ENCODE results near the gene CDKAL1. TPM values are rescaled to one million over a fixed set of nuclear protein-coding genes. Genes with fewer than 3 reads are reported as not detected.
"Not testable (repeated sequence)": the region's sequence is repeated elsewhere in the genome, so short reads cannot be mapped to it uniquely, and the experiment has no call there.

The CDKAL1 gene
- total RNA-seq, 1 experiment from 2014 or later, result 11.8 TPM

DNA sequence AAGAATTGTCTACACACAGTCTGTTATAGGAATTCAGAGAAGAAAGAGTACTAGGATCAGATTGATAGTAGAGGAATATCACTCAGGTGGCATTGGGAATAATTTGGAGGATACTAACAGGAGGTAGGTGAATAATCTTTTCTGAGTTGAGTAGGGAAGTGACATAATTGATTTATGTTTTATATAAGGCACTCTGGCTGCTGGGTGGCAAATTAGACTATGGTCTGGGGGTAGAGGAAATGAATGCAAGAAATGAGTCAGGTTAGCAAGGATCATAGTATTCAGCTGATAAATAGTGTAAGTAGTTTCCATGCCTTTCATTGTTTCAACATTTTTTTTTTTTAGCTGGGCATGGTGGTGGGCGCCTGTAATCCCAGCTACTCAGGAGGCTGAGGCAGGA lies 113.3 kb downstream of the CDKAL1 start:
- CTCF ChIA-PET, result interaction anchor here (0.7 kb wide), 1 partner anchor 9 kb away, joined by 3 read pairs; no protein-coding TSS in a partner anchor

DNA sequence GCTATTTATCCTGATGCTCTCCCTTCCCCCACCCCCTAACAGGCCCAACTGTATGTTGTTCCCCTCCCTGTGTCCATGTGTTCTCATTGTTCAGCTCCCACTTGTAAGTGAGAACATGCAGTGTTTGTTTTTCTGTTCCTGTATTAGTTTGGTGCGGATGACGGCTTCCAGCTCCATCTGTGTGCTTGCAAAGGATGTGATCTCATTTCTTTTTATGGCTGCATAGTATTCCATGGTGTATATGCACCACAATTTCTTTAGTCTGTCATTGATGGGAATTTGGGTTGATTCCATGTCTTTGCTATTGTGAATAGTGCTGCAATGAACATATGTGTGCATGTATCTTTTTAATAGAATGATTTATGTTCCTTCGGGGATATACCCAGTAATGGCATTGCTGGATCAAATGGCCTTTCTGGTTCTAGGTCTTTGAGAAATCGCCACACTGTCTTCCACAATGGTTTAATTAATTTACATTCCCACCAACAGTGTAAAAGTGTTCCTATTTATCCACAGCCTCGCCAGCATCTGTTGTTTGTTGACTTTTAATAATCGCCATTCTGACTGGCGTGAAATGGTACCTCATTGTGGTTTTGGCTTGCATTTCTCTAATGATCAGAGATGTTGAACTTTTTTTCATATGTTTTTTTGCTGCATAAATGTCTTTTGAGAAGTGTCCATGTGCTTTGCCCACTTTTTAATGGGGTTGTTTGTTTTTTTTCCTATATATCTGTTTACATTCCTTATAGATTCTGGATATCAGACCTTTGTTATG lies 115.6 kb downstream of the CDKAL1 start:
- H3K4me1 Mint-ChIP-seq (ENCODE audit: insufficient read depth, unreplicated experiment); intact Hi-C loops (cut with micrococcal nuclease); H3K27ac Mint-ChIP-seq (ENCODE audit: low read depth, unreplicated experiment); H3K36me3 Mint-ChIP-seq (ENCODE audit: insufficient read depth, unreplicated experiment); H3K27me3 Mint-ChIP-seq (ENCODE audit: insufficient read depth, unreplicated experiment); DNase-seq (ENCODE audit: unreplicated experiment); H3K4me3 Mint-ChIP-seq (ENCODE audit: unreplicated experiment); CTCF ChIA-PET; H3K9me3 Mint-ChIP-seq (ENCODE audit: unreplicated experiment); POLR2A ChIA-PET; BruUV-seq (replicated peaks): not testable (repeated sequence)

More for the DNA sequence above, 113.3 kb downstream of the CDKAL1 start:
- BruUV-seq (replicated peaks), result no TSS peak
- Mint-ChIP-seq H3K4me3 (ENCODE audit: unreplicated experiment) (no peak overlapping the region), H3K4me1 (ENCODE audit: insufficient read depth, unreplicated experiment) (peaks cover 4% of the 10 kb centered on the region), H3K27me3 (ENCODE audit: insufficient read depth, unreplicated experiment) (no peaks in the 10 kb centered on the region), H3K27ac (ENCODE audit: low read depth, unreplicated experiment) (no peak overlapping the region), H3K9me3 (ENCODE audit: unreplicated experiment) (no peaks in the 10 kb centered on the region), H3K36me3 (ENCODE audit: insufficient read depth, unreplicated experiment) (peaks cover 12% of the 10 kb centered on the region)
- DNase-seq (ENCODE audit: unreplicated experiment), result no peak
- POLR2A ChIA-PET, result no interaction called here
- intact Hi-C loops (cut with micrococcal nuclease), result no loop called here
- TF ChIP-seq, protein P1, sequence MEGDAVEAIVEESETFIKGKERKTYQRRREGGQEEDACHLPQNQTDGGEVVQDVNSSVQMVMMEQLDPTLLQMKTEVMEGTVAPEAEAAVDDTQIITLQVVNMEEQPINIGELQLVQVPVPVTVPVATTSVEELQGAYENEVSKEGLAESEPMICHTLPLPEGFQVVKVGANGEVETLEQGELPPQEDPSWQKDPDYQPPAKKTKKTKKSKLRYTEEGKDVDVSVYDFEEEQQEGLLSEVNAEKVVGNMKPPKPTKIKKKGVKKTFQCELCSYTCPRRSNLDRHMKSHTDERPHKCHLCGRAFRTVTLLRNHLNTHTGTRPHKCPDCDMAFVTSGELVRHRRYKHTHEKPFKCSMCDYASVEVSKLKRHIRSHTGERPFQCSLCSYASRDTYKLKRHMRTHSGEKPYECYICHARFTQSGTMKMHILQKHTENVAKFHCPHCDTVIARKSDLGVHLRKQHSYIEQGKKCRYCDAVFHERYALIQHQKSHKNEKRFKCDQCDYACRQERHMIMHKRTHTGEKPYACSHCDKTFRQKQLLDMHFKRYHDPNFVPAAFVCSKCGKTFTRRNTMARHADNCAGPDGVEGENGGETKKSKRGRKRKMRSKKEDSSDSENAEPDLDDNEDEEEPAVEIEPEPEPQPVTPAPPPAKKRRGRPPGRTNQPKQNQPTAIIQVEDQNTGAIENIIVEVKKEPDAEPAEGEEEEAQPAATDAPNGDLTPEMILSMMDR (IDR thresholded peaks at IDR 0.05; ENCODE audit: unreplicated experiment), result no peak

DNA sequence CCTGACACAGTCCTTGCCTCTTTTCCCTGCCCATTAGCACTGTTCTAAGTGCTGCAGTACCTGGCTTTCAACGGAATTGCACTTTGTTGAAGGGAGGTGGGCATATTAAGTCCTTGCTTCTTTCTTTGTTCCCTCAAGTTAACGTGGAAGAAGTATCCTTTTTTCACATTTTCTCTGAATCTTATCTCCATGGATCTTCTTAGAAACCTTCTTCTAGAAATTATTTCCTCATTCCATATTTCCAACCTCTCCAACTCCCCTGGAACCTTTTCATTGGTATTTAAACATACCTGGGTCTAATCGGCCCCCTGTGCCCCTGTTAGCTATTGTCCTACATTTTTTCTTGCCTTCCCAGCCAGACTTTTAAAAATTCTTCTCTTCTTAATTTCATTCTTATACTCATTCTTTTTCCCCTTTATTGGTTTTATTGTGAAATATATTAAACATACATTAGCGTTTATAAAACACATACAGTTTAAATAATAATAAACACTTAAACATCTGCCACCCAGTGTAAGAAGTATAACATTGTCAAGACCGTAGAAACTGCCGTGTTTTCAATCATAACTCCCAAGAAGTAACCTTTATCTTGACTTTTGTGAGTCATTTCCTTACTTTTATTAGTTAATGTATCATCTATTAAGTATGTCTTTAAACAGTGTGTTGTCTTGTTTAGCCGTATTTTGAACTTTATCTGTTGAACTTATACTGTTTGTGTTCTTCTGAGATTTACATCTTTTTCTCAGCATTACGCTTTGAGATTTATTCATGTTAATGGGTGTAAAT lies 118.2 kb downstream of the CDKAL1 start:
- no TSS peak for BruUV-seq (replicated peaks)
- no peak overlapping the region for H3K4me3 Mint-ChIP-seq (ENCODE audit: unreplicated experiment)

DNA sequence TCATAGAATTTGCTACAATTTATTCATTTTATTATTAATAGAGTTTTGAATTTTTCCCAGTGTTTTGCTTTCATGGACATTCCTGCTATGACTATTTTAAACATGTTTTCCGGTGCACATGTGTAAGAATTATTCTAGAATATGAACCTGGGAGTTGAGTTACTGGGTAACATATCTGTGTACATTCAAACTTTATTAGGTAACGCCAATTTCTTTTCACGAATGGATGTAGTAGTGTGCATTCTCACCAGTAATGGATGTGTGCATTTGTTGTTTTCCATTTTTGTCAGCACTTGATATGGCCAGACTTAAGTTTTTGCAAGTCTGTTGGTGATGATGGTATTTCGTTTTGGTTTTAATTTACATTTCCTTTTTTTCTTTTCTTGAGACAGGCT lies 118.8 kb downstream of the CDKAL1 start:
- Mint-ChIP-seq H3K9me3 (ENCODE audit: unreplicated experiment) (no peaks in the 10 kb centered on the region), H3K27me3 (ENCODE audit: insufficient read depth, unreplicated experiment) (no peaks in the 10 kb centered on the region), H3K36me3 (ENCODE audit: insufficient read depth, unreplicated experiment) (peaks cover 6% of the 10 kb centered on the region), H3K4me1 (ENCODE audit: insufficient read depth, unreplicated experiment) (peaks cover 6% of the 10 kb centered on the region), H3K27ac (ENCODE audit: low read depth, unreplicated experiment) (no peak overlapping the region), H3K4me3 (ENCODE audit: unreplicated experiment) (no peak overlapping the region)
- no TSS peak for BruUV-seq (replicated peaks)
- CTCF ChIA-PET, result no interaction called here
- POLR2A ChIA-PET, result no interaction called here
- TF ChIP-seq, protein P1 (IDR thresholded peaks at IDR 0.05; ENCODE audit: unreplicated experiment), result no peak
- intact Hi-C loops (cut with micrococcal nuclease), result no loop called here
- DNase-seq (ENCODE audit: unreplicated experiment), result no peak

More for the DNA sequence above, 118.2 kb downstream of the CDKAL1 start:
- Mint-ChIP-seq H3K27me3 (ENCODE audit: insufficient read depth, unreplicated experiment) (no peaks in the 10 kb centered on the region), H3K9me3 (ENCODE audit: unreplicated experiment) (no peaks in the 10 kb centered on the region), H3K27ac (ENCODE audit: low read depth, unreplicated experiment) (peak overlapping the region; percentile 29), H3K36me3 (ENCODE audit: insufficient read depth, unreplicated experiment) (peaks cover 6% of the 10 kb centered on the region), H3K4me1 (ENCODE audit: insufficient read depth, unreplicated experiment) (peaks cover 6% of the 10 kb centered on the region)
- ChIA-PET POLR2A (no interaction called here), CTCF (no interaction called here)
- intact Hi-C loops (cut with micrococcal nuclease), result no loop called here
- DNase-seq (ENCODE audit: unreplicated experiment), result no peak
- TF ChIP-seq, protein P1 (IDR thresholded peaks at IDR 0.05; ENCODE audit: unreplicated experiment), result no peak
